ENCODE results near the gene ZNF700.
A peak's percentile ranks its signal among the peaks of the same experiment; 100 is the strongest.
"Not testable (repeated sequence)": the region's sequence is repeated elsewhere in the genome, so short reads cannot be mapped to it uniquely, and the experiment has no call there.

The ZNF700 gene

GRCh38 chr19:11941361-11941887 is 16.5 kb downstream of the ZNF700 start:
- not testable (repeated sequence) for DNase-seq

GRCh38 chr19:11942008-11942842 is 17.3 kb downstream of the ZNF700 start:
- DNase-seq, result no peak

- no peak for DNase-seq
Measured at GRCh38 chr19:11942843-11943108, 17.9 kb downstream of the ZNF700 start.

DNA sequence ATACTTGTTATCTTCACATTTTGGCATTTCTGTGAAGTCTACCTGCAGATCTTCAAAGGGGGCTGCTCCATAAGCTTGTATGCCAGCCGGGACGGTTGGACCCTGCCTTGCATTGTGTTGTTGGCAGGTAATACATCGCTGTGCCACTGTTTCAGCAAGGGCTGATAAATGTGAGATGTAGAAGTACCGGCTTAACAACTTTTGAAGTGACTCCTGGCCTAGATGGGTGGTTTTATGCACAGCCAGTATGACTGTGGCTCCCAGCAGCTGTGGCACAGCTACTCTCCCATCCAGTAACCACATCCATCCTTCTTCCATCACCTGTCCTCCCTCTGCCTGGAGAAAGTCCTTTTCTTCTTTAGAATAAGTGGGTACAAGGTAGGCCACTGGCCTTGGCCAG is 19.7 kb downstream of the ZNF700 start:
- DNase-seq, result no peak

DNA sequence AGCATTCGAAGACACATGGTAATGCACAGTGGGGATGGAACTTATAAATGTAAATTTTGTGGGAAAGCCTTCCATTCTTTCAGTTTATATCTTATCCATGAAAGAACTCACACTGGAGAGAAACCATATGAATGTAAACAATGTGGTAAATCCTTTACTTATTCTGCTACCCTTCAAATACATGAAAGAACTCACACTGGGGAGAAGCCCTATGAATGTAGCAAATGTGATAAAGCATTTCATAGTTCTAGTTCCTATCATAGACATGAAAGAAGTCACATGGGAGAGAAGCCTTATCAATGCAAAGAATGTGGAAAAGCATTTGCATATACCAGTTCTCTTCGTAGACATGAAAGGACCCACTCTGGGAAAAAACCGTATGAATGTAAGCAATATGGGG is 23.7 kb downstream of the ZNF700 start:
- no peak for DNase-seq

- no peak for DNase-seq
Measured at GRCh38 chr19:11949201-11949600, 24.3 kb downstream of the ZNF700 start.

DNA sequence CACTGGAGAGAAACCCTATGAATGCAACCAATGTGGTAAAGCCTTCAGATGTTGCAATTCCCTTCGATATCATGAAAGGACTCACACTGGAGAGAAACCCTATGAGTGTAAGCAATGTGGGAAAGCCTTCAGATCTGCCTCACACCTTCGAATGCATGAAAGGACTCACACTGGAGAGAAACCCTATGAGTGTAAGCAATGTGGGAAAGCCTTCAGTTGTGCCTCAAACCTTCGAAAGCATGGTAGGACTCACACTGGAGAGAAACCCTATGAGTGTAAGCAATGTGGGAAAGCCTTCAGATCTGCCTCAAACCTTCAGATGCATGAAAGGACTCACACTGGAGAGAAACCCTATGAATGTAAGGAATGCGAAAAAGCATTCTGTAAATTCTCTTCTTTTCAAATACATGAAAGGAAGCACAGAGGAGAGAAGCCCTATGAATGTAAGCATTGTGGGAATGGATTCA is 24.7 kb downstream of the ZNF700 start:
- DNase-seq, result not testable (repeated sequence)

GRCh38 chr19:11950312-11950711 is 25.4 kb downstream of the ZNF700 start:
- no peak for DNase-seq

- DNase-seq, result peak; percentile 70
Measured at GRCh38 chr19:11963566-11964355, 38.9 kb downstream of the ZNF700 start.

GRCh38 chr19:11964496-11964857 is 39.6 kb downstream of the ZNF700 start:
- no peak for DNase-seq

DNA sequence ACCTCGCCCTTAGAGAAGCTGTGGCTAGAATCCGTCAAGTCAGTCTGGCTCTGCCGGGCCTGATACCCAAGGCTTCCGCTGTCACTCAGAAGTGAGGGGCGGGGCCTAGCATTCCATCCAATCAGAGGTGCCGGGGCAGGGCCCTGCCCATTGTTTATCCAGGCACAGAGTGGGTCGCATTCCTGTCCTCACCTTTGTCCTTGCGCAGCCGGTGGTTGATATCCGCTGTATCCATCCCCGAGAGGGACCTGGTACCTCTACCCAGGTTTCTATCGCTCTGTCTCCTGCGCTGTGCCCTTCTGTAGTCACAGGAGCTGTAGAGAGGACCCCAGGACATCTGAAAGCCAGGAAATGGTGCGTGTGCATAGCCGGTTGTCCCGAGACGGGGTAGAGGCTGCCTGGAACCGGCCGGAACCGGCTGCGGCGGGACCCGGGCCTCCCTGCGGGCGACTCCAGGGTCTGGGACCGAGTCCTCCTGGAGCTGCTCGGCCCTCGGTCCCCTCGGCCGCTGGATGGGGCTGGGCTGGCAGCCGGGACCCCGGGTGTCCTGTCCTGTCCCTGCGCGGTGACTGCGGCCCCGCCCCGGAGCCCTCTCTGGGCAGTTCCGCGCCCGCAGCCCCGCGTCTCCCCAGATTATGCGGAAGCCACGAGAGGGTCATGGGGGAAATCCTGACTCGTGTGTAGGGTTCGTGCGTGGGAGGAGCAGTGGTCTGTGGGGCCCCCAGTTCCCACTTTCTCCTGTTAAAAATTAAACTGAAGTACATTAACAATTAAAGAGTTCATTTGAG is 40.1 kb downstream of the ZNF700 start, which contains the start of gene ZNF763:
TSS of gene ZNF763 (plus strand) at position 183 of the 788 bp plus-strand sequence. CDS start at position 352, 169 bp downstream.
- peak; percentile 89 for DNase-seq

DNA sequence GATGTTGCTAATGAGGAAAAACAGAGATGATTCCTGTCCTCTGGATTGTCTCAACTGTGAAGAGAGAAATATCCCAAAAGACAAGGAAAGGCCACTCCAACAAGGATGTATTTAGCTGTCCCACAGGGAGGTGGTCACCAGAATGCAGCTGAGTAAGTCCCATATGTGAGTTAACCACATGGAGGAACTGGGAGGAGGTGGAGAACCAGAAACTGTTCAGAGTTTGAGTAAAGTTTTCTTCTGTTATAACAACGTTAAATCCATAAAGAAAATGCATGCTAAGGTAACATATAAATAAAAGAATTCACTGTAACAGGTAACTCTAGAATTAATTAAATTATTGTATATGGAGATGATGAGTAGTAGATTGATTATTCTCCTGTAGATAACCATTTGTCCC is 45.3 kb downstream of the ZNF700 start:
- DNase-seq, result no peak

- peak; percentile 2 for DNase-seq
Measured at GRCh38 chr19:11971041-11971440, 46.1 kb downstream of the ZNF700 start.

GRCh38 chr19:11973019-11973810 is 48.3 kb downstream of the ZNF700 start:
- DNase-seq, result no peak

GRCh38 chr19:11978492-11979100 is 53.7 kb downstream of the ZNF700 start:
- DNase-seq, result no peak

GRCh38 chr19:11979527-11979926 is 54.6 kb downstream of the ZNF700 start:
- no peak for DNase-seq

DNA sequence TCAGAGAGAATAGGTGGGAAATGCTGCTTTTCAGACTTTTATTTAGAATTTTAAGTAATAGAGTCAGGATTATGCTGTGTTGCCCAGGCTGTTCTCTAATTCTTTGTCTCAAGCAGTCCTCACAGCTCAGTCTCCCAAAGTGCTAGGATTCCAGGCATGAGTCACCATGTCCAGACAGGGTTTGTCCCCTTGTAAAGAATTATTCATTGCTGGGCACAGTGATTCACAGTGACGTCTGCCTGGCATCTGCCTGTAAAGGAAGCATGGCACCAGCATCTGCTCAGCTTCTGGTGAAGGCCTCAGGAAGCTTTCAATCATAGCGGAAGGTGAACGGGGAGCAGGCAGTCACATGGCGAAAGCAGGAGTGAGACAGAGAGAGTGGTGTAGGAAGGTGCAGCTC is 57.6 kb downstream of the ZNF700 start:
- no peak for DNase-seq

- peak; percentile 10 for DNase-seq
Measured at GRCh38 chr19:11984986-11985385, 60.1 kb downstream of the ZNF700 start.

DNA sequence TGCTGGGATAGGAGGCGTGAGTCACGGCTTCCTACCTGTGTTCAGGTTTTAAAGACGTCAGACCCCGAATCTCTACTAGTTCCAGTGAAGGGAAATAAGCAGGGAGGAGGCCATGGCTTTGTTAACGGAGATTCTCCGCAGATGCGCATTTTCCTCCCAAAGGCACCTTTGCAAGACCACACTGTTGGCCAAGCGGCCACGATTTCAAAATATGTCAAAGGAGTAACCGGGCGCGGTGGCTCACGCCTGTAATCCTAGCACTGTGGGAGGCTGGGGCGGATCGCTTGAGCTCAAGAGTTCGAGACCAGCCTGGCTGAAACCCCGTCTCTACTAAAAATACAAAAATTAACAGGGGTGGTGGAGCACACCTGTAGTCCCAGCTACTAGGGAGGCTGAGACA is 61.8 kb downstream of the ZNF700 start:
- DNase-seq, result no peak

DNA sequence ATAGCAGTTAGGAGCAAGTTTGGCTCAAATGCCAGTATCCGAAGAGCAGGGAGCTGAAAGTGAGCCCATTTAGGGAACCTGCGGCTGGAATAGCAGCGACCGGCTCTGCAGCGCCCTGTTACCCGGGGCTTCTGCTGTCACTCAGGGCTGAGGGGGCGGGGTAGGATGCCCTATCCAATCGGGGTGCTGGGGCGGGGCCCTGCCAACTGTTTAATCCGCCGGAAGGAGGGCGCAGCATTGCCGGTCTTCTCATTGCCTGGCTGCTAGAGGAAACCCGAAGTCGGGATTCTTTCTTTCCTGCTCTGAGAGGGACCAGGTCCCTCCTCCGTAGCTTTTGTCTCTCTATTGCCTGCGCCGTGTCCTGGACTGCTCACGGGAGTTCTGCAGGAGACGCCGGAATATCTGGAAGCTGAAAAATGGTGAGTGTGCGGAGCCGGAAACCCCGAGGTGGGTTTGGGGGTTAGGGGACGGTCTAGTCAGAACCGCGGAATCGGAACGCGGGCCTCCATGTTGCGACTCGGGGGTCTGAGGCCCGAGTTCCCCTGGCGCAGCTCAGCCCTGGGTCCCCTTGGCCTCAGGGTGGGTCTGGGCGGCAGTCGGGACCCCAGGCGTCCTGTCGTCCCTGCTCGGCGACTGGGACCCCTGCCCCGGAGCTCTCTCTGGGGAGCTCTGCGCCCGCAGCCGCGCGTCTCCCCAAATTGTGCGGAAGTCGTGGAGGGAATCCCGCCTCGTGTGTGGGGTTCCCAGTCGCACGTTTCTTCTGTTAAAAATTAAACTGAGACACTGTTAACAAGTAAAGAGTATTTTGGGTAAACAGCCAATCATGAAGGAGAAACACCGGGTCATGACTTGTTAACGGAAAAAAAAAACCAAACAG is 62.7 kb downstream of the ZNF700 start:
- peak; percentile 88 for DNase-seq

DNA sequence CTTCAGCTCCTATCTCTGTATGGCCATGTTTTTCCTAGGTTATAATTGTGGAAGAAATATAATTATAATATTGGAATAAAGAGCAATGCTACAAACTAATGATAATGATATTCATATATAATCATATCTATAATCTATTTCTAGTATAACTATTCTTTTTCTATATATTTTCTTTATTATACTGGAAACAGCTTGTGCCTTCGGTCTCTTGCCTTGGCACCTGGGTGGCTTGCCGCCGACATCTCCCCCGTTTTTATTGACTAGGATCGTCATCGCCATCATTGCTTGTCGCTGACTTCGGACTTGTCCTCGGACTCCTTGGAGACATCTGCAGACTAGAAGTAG is 64.2 kb downstream of the ZNF700 start:
- DNase-seq, result no peak
